SK-N-SH treated with all-trans-retinoic acid at 6 μM for 48 hours (cell line): ENCODE data around the gene CYP3A7.
"Not testable (repeated sequence)": the region's sequence is repeated elsewhere in the genome, so short reads cannot be mapped to it uniquely, and the experiment has no call there.

Experiments used
- ARNTL ChIP-seq: fragments of 450-650 bp; formaldehyde crosslinking; IDR thresholded peaks from 2 replicates; pipeline ENCODE4 v1.5.0; 2020; ENCODE audit warnings: low read depth, mild to moderate bottlenecking, moderate library complexity, borderline replicate concordance
- BACH2 ChIP-seq: fragments of 250-450 bp; sonication (Bioruptor Pico); IDR thresholded peaks from 2 replicates; pipeline ENCODE4 v1.9.0; 2021; ENCODE audit warnings: mild to moderate bottlenecking, borderline replicate concordance
- CSDC2 ChIP-seq: fragments of 250-450 bp; sonication (Bioruptor Pico); IDR thresholded peaks from 2 replicates; pipeline ENCODE4 v1.5.0; 2020; ENCODE audit warnings: mild to moderate bottlenecking, moderate library complexity
- PPARA ChIP-seq: fragments of 250-450 bp; sonication (Bioruptor Pico); IDR thresholded peaks from 2 replicates; pipeline ENCODE4 v1.5.0; 2020; ENCODE audit warnings: mild to moderate bottlenecking, borderline replicate concordance
- RARB ChIP-seq: fragments of 250-450 bp; sonication (Bioruptor Pico); IDR thresholded peaks from 2 replicates; pipeline ENCODE4 v1.8.0; 2021; ENCODE audit warnings: mild to moderate bottlenecking, moderate library complexity
- TOX ChIP-seq: fragments of 250-450 bp; sonication (Bioruptor Pico); IDR thresholded peaks from 2 replicates; pipeline ENCODE4 v1.8.0; 2021; ENCODE audit warnings: mild to moderate bottlenecking, moderate library complexity, borderline replicate concordance
- ZFP3 ChIP-seq: fragments of 250-450 bp; sonication (Bioruptor Pico); IDR thresholded peaks from 2 replicates; pipeline ENCODE4 v1.5.0; 2020; ENCODE audit warnings: mild to moderate bottlenecking, moderate library complexity
- ZFP30 ChIP-seq: fragments of 450-650 bp; formaldehyde crosslinking; IDR thresholded peaks from 2 replicates; pipeline ENCODE4 v1.5.0; 2022; ENCODE audit warnings: mild to moderate bottlenecking, moderate library complexity
- ZNF8 ChIP-seq: fragments of 450-650 bp; formaldehyde crosslinking; IDR thresholded peaks from 2 replicates; pipeline ENCODE4 v1.5.0; 2020; ENCODE audit warnings: mild to moderate bottlenecking, moderate library complexity
- TF ChIP-seq, protein P1 (sequence below): fragments of 250-450 bp; sonication (Bioruptor Pico); IDR thresholded peaks from 2 replicates; pipeline ENCODE4 v1.5.1; 2020; ENCODE audit warnings: low read depth, mild to moderate bottlenecking, moderate library complexity
- TF ChIP-seq, protein P2 (sequence below): fragments of 250-450 bp; sonication (Bioruptor Pico); IDR thresholded peaks from 2 replicates; pipeline ENCODE4 v1.8.0; 2020; ENCODE audit warnings: mild to moderate bottlenecking, moderate library complexity, borderline replicate concordance
- TF ChIP-seq, protein P3 (sequence below): fragments of 250-450 bp; sonication (Bioruptor Pico); IDR thresholded peaks from 2 replicates; pipeline ENCODE4 v1.8.0; 2021; ENCODE audit warnings: low read depth, mild to moderate bottlenecking, moderate library complexity, borderline replicate concordance

DNA sequence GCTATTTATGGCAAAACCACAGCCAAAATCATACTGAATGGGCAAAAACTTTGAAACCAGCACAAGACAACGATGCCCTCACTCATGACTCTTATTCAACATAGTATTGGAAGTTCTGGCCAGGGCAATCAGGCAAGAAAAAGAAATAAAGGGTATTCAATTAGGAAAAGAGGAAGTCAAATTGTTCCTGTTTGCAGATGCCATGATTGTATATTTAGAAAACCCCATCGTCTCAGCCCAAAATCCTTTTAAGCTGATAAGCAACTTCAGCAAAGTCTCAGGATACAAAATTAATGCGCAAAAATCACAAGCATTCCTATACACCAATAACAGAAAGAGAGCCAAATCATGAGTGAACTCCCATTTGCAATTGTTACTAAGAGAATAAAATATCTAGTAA is 10.4 kb upstream of the CYP3A7 start:
- TF ChIP-seq, protein P1, sequence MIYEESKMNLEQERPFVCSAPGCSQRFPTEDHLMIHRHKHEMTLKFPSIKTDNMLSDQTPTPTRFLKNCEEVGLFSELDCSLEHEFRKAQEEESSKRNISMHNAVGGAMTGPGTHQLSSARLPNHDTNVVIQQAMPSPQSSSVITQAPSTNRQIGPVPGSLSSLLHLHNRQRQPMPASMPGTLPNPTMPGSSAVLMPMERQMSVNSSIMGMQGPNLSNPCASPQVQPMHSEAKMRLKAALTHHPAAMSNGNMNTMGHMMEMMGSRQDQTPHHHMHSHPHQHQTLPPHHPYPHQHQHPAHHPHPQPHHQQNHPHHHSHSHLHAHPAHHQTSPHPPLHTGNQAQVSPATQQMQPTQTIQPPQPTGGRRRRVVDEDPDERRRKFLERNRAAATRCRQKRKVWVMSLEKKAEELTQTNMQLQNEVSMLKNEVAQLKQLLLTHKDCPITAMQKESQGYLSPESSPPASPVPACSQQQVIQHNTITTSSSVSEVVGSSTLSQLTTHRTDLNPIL (CRISPR knock-in tag): not testable (repeated sequence)
- TF ChIP-seq, protein P2, sequence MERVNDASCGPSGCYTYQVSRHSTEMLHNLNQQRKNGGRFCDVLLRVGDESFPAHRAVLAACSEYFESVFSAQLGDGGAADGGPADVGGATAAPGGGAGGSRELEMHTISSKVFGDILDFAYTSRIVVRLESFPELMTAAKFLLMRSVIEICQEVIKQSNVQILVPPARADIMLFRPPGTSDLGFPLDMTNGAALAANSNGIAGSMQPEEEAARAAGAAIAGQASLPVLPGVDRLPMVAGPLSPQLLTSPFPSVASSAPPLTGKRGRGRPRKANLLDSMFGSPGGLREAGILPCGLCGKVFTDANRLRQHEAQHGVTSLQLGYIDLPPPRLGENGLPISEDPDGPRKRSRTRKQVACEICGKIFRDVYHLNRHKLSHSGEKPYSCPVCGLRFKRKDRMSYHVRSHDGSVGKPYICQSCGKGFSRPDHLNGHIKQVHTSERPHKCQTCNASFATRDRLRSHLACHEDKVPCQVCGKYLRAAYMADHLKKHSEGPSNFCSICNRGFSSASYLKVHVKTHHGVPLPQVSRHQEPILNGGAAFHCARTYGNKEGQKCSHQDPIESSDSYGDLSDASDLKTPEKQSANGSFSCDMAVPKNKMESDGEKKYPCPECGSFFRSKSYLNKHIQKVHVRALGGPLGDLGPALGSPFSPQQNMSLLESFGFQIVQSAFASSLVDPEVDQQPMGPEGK (CRISPR knock-in tag): not testable (repeated sequence)
- TF ChIP-seq TOX; PPARA (CRISPR knock-in tag); CSDC2 (CRISPR knock-in tag); ZFP30; ZFP3 (CRISPR knock-in tag); BACH2 (CRISPR knock-in tag); RARB (CRISPR knock-in tag); ZNF8 (CRISPR knock-in tag); ARNTL (CRISPR knock-in tag): not testable (repeated sequence)
- TF ChIP-seq, protein P3, sequence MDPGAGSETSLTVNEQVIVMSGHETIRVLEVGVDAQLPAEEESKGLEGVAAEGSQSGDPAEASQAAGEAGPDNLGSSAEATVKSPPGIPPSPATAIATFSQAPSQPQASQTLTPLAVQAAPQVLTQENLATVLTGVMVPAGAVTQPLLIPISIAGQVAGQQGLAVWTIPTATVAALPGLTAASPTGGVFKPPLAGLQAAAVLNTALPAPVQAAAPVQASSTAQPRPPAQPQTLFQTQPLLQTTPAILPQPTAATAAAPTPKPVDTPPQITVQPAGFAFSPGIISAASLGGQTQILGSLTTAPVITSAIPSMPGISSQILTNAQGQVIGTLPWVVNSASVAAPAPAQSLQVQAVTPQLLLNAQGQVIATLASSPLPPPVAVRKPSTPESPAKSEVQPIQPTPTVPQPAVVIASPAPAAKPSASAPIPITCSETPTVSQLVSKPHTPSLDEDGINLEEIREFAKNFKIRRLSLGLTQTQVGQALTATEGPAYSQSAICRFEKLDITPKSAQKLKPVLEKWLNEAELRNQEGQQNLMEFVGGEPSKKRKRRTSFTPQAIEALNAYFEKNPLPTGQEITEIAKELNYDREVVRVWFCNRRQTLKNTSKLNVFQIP: not testable (repeated sequence)
